ENCODE measurements around the gene ZG16B. TPM values are rescaled to one million over a fixed set of nuclear protein-coding genes. Genes with fewer than 3 reads are reported as not detected.
A peak's percentile ranks its signal among the peaks of the same experiment; 100 is the strongest.

Gene ZG16B
- total RNA-seq, 1 donor from 2014 or later = not detected

- DNase-seq (ENCODE audit: low spot score) = no peak
These were observed 7.6 kb upstream of the ZG16B start for GRCh38 chr16:2822496-2822895.

- peak; percentile 84 for DNase-seq (ENCODE audit: low spot score)
These were observed 5.5 kb upstream of the ZG16B start for GRCh38 chr16:2824626-2825025.

DNA sequence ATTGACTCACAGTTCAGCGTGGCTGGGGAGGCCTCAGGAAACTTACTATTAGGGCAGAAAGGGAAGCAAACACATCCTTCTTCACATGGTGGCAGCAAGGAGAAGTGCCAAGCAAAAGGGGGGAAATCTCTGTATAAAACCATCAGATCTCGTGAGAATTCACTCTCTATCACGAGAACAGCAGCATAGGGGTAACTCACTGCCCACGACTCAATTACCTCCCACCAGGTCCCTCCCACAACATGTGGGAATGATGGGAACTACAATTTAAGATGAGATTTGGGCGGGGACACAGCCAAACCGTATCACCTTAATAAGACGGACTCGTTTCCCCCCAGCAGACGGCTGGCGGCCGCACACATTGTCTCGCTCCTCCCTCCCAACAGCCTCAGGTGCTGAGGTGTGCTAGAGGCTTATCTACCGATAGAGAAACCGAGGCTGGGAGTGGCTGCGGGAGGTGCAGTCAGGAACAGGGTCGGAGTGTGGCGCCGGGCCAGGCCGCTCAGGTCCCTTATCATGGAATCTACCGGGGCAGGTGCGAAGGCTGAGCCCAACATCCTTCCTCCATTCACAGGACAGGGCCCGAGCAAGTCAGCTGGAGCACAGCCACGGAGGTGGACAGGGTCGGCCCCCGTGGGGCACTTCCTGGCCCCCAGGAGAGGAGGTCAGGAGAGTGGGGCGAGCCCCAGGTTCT, 4.9 kb upstream of the ZG16B start:
- peak; percentile 67 for DNase-seq (ENCODE audit: low spot score)

DNA sequence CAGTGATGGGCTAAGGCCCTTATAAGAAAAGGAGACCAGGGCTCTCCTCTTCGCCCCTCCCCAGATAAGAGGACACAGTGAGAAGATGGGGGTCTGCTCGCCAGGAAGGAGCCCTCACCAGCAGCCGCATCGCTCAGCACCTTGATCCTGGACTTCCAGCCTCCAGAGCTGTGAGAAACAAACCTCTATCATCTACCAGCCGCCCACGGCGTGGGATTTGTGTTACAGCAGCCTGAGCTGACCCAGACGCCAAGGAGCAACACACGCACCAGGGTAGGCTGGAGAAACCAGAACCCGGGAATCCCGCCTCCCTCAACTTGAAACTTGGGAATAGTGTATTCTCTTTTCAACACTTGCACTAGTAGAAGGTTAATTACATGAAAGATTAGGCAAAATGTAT, 4.2 kb upstream of the ZG16B start:
- peak; percentile 73 for DNase-seq (ENCODE audit: low spot score)

DNA sequence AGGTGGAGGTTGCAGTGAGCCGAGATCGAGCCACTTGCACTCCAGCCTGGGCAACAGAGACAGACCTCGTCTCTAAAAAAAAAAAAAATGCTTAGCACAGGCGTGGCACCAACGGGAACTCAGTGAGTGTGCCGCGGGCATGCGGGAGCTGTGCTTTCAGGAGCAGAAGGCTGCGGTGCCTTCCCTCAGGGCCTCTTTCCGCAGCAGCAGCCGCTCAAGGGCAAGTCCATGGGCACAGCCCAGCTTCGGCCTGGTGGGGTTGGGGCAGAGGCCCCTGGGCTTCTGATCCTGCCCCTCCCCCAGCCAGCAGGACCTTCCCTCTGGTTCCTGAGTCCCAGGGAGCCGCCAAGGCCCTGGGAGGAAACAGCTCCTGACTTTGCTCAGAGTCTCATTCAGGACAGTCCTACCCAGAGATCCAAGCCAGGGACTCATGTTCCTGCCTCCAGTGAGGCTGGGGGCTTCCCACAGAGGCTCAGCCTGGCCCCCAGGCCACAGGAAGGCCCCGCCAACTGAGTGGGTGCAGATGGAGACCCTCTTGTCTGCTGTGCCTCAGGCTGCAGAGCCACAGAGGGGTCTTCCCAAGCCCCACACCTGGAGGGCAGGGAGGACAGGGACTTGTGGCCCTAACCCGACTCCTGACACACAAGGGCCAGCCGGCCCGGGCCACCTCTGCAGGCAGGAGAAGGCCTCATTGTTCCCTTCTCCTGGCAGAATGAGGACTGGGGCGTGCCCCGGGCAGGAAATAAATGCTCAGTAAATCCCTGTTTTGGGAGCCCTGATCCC, 3.3 kb upstream of the ZG16B start:
- DNase-seq (ENCODE audit: low spot score) = peak; percentile 57

DNA sequence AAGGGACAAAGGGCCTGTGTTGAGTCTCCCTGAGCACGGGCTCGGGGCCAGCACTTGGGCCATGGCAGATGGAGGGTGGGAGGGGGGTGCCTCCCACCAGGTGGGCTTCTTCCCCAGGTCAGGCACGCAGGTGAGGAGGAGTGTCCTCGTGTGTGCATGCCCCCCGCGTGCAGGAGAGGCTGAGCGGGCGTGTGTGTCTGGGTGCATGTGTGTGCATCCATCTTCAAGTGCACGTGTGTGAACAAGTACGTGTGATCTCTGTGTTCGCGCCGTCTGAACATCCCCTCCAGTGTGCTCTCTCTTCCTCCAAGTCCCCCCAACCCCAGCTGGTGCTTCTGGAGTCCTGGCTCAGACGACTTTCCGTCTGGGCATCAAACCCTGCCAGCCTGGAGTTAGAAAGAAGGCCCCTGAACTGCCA, 2.7 kb upstream of the ZG16B start:
- DNase-seq (ENCODE audit: low spot score) = no peak

DNA sequence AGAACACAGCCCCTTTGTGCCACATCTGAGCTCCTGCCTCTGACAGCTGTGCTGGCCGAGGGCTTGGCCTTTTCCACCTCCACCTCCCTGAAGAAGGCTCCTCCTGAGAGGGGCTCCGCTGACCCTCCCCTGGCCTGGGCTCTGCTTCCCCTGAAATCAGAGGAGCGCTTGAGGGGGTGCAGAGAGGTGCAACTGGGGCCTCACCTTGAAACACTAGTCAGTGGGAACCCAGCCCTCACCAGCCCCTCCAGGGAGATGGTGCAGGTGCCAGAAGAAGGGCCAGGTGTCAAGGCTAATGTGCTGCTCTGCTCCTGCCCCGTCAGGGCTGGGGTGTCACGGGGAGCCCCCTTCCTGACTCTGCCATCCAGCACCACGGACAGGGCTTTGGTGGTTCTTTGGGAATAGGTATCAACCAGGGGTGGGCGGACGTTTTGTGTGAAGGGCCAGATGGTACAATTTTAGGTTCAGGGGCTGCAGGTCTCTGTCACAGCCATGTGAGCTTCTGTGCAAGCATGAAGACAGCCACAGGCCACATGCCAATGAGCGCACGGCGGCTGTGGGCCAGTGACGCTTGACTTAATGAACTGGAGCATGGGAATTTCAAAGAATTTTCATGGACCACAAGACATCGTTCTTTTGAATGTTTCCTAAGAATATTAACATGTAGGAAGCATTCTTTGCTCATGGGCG, 2.1 kb upstream of the ZG16B start:
- DNase-seq (ENCODE audit: low spot score) = no peak

- no peak for DNase-seq (ENCODE audit: low spot score)
These were observed 1.6 kb upstream of the ZG16B start for GRCh38 chr16:2828521-2828840.

GRCh38 chr16:2828876-2829430, 1.1 kb upstream of the ZG16B start:
- no peak for DNase-seq (ENCODE audit: low spot score)

- DNase-seq (ENCODE audit: low spot score) = no peak
These were observed 222 bp downstream of the ZG16B start for GRCh38 chr16:2830355-2830695.

DNA sequence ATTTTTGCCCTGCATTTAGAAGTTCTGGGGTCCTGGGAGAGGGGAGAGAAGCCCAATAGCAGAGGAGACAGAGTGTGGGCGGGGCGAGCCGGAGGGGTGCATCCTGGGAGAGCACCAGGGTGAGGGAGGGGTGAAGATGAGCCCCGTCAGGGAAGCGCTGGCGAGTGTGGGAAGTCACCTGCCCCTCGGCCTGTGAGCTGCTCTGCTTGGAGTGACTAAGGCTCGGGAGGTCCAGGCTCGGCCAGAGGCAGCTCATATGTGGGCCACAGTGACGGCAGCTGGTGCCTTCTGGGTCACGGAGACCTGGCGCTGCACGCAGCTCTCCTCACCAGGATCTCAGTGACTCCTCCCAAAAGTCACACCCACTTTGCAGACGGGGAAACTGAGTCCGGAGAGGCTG, 1.1 kb downstream of the ZG16B start:
- no peak for DNase-seq (ENCODE audit: low spot score)

- DNase-seq (ENCODE audit: low spot score) = no peak
These were observed 3.7 kb downstream of the ZG16B start for GRCh38 chr16:2833776-2834175.

DNA sequence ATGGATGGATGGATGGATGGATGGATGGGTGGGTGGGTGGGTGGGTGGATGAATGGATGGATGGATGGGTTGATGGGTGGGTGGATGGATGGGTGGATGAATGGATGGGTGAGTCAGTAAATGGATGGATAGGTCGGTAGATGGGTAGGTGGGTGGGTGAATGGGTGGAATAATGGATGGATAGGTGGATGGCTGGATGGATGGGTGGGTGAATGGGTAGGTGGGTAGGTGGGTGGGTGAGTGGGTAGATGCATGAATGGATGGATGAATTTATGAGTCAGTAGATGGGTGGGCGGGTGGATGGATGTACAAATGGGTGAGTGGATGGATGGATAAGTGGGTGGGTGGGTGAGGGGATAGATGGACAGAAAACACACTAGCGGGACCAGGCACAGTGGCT, 4.9 kb downstream of the ZG16B start:
- no peak for DNase-seq (ENCODE audit: low spot score)

DNA sequence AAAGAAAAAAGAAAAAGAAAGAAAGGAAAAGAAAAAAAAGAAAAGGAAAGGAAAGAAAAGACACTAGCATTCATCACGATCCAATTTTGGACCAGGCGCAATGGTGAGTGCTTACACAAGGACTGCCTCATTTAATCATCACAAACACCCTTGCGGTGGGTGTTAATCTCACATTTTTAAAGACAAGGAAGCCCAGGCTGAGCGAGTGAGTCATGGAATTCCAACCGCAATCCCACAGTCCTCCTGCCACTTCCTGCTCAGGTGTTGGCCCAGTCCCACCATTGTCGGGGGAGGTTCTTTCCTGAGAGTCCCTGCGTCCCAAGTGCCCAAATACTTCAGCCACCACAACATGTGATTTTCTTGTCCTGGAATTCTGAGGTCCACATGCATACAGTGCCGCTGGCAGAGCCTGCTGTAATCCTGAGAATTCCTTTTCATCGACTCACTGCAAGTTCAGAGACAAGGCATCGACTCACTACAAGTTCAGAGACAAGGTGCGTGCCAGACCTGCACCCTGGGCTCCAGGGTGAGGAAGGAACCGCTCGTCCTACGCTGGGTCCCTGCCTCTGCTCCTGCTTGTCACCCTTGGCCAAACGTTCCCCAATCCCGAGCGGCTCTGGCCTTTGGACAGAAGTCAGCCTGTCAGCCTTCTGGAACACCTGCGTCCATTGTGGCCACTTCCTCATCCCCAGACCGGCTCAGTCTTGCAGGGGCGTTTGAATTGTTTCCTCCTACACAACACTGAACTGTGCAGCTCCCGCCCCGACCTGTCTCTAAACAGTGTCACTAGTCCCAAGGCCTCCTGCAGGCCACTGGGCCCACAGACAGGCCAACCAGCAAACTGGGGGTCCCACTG, 5.8 kb downstream of the ZG16B start:
- no peak for DNase-seq (ENCODE audit: low spot score)

- no peak for DNase-seq (ENCODE audit: low spot score)
These were observed 6.8 kb downstream of the ZG16B start for GRCh38 chr16:2836646-2837508.

DNA sequence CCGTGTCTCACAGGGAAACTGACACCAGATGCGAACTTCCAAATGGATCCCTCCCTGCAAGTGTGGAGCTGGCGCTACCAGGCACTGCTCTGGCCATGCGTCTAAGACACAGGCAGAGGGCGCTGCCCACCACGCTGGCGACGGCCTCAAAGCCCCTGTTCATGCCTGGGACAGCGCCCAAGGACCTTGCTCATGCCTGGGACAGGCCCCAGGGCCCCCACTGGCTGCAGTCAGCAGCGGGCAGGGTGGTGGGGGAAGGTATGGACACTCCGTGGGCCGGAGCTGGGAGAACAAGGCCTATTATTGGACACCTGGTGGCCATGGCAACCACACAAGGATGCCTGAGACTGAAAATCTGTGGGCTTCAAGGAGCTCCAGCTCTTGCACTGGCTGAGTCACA, 8.8 kb downstream of the ZG16B start:
- DNase-seq (ENCODE audit: low spot score) = no peak

- no peak for DNase-seq (ENCODE audit: low spot score)
These were observed 9.7 kb downstream of the ZG16B start for GRCh38 chr16:2839650-2840450.

DNA sequence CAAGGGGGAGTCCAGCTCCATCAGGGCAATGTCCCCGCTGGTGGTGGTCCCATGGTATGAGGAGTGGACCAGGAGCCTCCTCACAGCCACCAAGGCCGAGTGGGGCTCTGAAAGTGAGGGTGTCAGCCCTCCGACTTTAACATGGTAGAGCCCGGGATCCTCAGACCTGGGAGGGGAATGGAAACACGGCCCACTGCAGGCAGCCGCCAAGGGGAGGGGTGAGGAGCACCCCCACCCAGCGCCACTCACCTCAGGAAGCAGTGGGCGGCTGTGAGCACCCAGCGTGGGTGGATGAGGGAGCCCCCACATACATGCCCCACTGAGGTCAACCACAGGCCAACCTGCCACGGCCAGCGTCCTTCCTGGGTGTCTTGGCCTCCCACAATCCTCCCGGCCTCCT, 10.8 kb downstream of the ZG16B start:
- DNase-seq (ENCODE audit: low spot score) = no peak

DNA sequence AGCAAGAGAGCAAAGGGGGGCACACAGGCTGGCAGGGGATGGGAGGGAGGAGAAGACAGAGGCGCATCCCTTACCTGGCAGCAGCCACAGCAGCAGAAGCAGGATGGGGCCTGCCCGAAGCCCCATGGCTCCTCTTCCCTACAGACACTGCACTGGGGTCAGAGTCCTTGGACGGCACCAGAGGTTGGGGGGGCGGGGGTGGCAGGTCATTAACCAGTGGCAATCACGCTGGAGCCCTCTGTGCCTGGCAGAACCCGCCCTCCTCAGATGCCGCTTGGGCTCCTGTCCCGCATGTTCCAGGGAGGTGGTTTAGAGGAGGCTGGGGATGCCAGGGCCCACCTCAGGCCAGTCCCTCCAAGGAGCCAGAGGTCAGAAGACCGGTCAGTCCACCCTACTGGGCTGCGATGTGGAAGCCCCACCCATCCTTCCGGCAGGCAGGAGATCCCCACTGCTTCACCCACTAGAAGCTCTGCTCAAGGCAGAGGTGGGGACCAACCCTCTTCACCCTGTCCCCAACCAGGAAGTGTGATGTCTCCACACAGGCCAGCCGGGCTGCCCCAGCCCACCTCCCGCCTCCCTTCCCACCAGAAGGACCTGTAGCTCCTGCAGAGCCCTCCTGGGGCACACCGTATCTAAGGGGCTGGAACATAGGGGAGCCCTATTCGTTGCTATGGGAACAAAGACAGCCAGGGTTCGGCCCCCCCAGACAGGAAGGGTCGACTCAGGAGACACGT, 11.7 kb downstream of the ZG16B start:
- no peak for DNase-seq (ENCODE audit: low spot score)

Measured in mesenteric fat pad (tissue), 1 donor.